BE2C (cell line): Measurements from ENCODE around the gene WFDC6.

ENCODE experiments used
- DNase-seq: peaks from one replicate; pipeline ENCODE4 v3.0.0-alpha.2; 2020
- H3K27me3 ChIP-seq: fragments of 250-450 bp; sonication (Bioruptor Pico); 2 replicates; pipeline ENCODE4 v1.5.1; 2020; ENCODE audit warnings: mild to moderate bottlenecking
- H3K36me3 ChIP-seq: fragments of 250-450 bp; sonication (Bioruptor Pico); 2 replicates; pipeline ENCODE4 v1.5.1; 2020; ENCODE audit warnings: mild to moderate bottlenecking
- H3K4me1 ChIP-seq: fragments of 250-450 bp; sonication (Bioruptor Pico); 2 replicates; pipeline ENCODE4 v1.5.1; 2020
- H3K4me3 ChIP-seq: 2 replicates; pipeline ENCODE4 v1.5.1; 2011; ENCODE audit warnings: low read depth, low read length
- H3K9me3 ChIP-seq: fragments of 250-450 bp; sonication (Bioruptor Pico); 2 replicates; pipeline ENCODE4 v1.5.1; 2020
- TF ChIP-seq, protein P1 (sequence below): IDR thresholded peaks from 2 replicates; pipeline ENCODE4 v1.5.1; 2012; ENCODE audit warnings: mild to moderate bottlenecking, low read depth, low read length

Gene WFDC6

DNA sequence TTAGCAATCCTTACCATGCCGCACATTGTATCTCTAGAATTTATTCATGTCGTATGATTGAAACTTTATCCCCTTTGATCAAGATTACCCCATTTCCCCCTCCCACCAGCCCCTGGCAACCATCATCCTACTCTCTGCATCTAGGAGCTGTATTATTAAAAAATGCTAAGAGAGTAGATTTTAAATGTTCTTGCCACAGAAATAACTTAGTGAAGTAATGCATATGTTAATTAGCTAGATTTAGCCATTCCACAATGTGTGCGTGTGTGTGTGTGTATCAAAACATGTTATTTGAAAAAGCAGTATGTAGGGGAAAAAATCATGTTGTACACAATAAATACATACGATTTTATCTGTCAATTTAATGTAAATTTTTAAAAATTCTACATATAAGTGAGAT is 12.0 kb downstream of the WFDC6 start:
- Histone ChIP-seq H3K4me1 (no peaks in the 10 kb centered on the region; the same call in 1 of the 2 replicates), H3K4me3 (no peak overlapping the region), H3K36me3 (no peaks in the 10 kb centered on the region), H3K27me3 (peaks cover 20% of the 10 kb centered on the region), H3K9me3 (no peaks in the 10 kb centered on the region)
- TF ChIP-seq, protein P1, sequence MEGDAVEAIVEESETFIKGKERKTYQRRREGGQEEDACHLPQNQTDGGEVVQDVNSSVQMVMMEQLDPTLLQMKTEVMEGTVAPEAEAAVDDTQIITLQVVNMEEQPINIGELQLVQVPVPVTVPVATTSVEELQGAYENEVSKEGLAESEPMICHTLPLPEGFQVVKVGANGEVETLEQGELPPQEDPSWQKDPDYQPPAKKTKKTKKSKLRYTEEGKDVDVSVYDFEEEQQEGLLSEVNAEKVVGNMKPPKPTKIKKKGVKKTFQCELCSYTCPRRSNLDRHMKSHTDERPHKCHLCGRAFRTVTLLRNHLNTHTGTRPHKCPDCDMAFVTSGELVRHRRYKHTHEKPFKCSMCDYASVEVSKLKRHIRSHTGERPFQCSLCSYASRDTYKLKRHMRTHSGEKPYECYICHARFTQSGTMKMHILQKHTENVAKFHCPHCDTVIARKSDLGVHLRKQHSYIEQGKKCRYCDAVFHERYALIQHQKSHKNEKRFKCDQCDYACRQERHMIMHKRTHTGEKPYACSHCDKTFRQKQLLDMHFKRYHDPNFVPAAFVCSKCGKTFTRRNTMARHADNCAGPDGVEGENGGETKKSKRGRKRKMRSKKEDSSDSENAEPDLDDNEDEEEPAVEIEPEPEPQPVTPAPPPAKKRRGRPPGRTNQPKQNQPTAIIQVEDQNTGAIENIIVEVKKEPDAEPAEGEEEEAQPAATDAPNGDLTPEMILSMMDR = no peak
- no peak for DNase-seq

DNA sequence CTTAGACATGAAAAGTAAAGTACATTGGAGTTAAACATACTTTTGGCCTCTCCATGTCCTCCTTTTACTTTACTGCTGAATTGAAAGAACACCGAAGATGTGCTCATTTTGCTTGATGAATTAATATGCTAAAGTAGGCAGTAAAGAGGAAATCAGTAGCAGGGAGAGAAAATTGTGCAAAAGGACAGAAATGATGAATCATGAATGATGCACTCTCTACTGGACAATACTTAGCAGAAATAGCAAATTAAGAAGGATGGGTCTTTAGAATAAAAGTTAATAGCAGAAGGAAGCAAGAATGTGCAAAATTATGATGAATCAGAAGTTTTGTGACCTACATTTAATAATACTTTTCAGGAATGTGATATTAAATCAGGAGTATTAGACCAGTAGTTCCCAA is 15.5 kb downstream of the WFDC6 start:
- Histone ChIP-seq H3K4me3 (no peak overlapping the region), H3K27me3 (peaks cover 13% of the 10 kb centered on the region), H3K9me3 (no peaks in the 10 kb centered on the region), H3K36me3 (no peaks in the 10 kb centered on the region), H3K4me1 (no peaks in the 10 kb centered on the region; the same call in 1 of the 2 replicates)
- no peak for DNase-seq
- TF ChIP-seq, protein P1 = no peak

DNA sequence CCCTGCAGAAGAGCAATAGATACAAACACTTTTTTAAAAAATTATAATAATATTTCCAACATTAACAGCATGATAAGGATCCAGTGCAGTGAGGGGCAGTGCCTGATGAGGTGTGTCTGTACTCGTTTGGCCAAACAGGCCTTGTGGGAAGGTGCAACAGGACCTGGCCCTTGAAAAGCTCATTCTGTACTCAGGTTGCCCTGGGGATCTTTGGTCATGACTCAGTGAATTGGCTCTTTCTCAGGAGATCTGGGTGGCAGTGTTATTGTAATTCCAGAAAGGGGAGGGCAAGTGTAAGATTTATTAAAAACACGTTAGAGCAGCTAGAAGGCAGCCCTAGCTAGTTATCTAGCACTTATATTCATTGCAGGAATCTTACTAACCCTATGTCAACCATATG is 21.0 kb downstream of the WFDC6 start:
- TF ChIP-seq, protein P1 = no peak
- H3K27me3 ChIP-seq = peaks cover under 1% of the 10 kb centered on the region

DNA sequence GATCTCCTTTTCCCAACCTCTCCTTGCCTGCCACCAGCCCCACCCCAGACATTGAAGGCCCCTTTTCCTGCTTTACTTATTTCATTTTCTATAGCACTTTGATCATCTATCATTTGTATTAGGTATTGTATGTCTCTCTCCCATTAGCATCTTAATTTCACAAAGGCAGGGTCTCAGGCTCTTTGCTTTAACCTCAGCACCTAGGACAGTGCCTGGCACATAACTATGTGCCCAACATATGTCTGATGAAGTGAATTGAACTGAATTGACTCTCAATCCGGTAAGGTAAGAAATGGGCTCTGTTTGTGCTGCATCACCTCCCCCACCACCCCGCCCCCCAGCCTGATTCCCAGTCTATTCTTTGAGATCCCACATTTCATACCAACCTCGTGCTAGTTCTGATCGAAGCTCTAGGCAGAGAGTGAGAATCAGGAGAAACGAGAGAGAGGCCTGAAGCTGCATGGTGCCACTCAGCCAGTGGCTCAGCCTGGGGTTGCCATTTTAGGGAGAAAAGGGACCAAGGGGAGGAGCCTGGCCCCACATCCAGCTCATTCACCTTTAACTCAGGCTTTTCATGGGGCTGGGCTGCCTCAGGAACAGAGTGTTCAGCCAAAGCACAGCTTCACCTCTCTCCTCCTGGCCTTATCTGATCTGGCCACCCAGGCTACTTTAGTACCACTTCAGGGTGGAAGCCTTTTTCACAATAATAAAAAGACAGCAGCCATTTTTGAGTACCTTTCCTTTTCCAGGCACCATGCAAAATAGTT is 24.0 kb downstream of the WFDC6 start, which contains the start of gene SPINT3:
Gene SPINT3, minus strand, starts transcription at position 476 of the 767 bp plus-strand sequence. Its CDS starts 14 bp downstream, at position 462.
- DNase-seq = no peak
- Histone ChIP-seq H3K4me1 (no peaks in the 10 kb centered on the region), H3K9me3 (no peaks in the 10 kb centered on the region), H3K4me3 (no peak within 1 kb of the TSS), H3K27me3 (no peaks in the 10 kb centered on the region; the same call in 1 of the 2 replicates), H3K36me3 (no peaks in the 10 kb centered on the region)
- TF ChIP-seq, protein P1 = no peak

More for the DNA sequence above, 21.0 kb downstream of the WFDC6 start:
- Histone ChIP-seq H3K4me3 (no peak overlapping the region), H3K36me3 (no peaks in the 10 kb centered on the region), H3K4me1 (no peaks in the 10 kb centered on the region), H3K9me3 (no peaks in the 10 kb centered on the region)
- no peak for DNase-seq

DNA sequence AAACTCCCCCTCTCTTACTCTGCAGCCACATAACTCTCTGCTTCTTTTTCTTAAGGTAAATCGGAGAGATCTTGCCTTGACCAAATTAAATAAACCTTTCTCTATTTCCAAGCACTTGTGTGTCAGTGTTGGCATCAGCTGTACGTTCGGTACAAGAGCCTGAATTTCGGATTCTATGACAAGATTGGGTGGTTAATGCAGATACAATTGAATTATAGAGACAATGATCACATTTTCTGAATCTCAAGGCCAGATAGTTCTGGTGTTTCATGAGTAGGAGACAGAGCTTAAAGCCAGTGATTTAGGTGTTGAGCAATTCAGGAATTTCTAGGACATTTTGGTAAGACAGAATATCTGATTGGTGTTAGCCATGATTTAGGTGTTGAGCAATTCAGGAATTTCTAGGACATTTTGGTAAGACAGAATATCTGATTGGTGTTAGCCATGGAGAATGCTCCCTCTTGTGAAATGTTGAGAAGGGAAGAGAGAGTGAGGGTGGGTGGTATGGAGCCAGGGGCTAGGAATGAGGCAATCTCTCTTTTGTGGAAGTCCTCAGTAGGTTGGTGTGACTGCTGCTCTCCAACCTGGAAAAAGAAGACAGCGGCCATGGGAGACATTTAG is 28.9 kb downstream of the WFDC6 start:
- TF ChIP-seq, protein P1 = no peak
- H3K36me3 ChIP-seq = no peaks in the 10 kb centered on the region
- H3K27me3 ChIP-seq = no peaks in the 10 kb centered on the region
- no peak overlapping the region for H3K4me3 ChIP-seq
- H3K4me1 ChIP-seq = no peaks in the 10 kb centered on the region
- no peak for DNase-seq
- no peaks in the 10 kb centered on the region for H3K9me3 ChIP-seq

DNA sequence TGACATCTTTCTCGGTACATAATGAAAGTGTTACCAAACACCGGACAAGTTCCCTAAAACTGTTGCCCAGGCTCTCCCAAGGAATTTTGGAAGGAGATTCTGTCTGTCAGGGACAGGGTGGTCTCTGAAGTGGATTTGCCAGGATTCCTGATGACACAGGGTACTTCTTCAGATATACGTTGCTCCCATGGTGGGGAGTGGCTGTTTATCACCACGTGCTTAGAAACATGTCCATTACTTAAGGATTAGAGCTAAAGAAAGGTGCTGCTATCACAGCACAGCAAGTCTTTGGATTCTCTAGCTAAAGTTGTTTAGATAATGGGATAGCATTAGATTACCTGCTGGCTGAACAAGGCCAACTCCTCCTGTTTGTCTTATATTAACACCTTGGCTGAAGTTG is 30.2 kb downstream of the WFDC6 start:
- H3K36me3 ChIP-seq = no peaks in the 10 kb centered on the region
- no peak overlapping the region for H3K4me3 ChIP-seq
- no peaks in the 10 kb centered on the region for H3K9me3 ChIP-seq
- H3K4me1 ChIP-seq = no peaks in the 10 kb centered on the region
- no peaks in the 10 kb centered on the region for H3K27me3 ChIP-seq
- TF ChIP-seq, protein P1 = no peak
- DNase-seq = no peak
